Measurements from ENCODE around the gene TMEM120B. TPM values are rescaled to one million over a fixed set of nuclear protein-coding genes. Genes with fewer than 3 reads are reported as not detected.

The TMEM120B gene
- total and polyA plus RNA-seq, 2 of the 13 experiments (the other 11 are each of a cell fraction or from before 2014, with no cell fraction given), result 7.1 to 12.9 TPM

DNA sequence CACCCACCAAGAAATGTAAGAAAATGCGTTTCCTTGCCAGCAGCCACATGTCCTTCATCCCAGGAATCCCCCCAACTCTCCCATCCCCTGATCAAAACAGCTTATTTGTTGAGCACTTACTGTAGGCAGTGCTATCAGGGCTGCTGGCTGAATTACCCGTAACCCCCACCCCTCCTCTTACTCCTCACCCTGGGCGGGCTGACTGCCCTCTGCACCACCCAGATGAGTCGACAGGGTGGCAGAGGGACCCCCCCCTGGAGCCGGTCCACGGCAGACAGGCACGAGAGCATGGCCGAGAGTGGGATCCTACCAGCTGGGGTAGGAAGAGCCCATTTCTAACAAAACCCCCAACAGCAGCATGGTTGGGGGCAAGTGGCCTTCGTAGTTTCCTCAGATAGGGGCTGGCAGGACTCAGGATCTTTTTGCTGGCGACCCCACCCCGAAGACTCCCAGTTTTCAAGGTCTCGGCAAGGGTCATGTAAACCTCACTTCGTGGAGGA, 82.0 kb downstream of the TMEM120B start (continued):
- TF ChIP-seq, protein P1, sequence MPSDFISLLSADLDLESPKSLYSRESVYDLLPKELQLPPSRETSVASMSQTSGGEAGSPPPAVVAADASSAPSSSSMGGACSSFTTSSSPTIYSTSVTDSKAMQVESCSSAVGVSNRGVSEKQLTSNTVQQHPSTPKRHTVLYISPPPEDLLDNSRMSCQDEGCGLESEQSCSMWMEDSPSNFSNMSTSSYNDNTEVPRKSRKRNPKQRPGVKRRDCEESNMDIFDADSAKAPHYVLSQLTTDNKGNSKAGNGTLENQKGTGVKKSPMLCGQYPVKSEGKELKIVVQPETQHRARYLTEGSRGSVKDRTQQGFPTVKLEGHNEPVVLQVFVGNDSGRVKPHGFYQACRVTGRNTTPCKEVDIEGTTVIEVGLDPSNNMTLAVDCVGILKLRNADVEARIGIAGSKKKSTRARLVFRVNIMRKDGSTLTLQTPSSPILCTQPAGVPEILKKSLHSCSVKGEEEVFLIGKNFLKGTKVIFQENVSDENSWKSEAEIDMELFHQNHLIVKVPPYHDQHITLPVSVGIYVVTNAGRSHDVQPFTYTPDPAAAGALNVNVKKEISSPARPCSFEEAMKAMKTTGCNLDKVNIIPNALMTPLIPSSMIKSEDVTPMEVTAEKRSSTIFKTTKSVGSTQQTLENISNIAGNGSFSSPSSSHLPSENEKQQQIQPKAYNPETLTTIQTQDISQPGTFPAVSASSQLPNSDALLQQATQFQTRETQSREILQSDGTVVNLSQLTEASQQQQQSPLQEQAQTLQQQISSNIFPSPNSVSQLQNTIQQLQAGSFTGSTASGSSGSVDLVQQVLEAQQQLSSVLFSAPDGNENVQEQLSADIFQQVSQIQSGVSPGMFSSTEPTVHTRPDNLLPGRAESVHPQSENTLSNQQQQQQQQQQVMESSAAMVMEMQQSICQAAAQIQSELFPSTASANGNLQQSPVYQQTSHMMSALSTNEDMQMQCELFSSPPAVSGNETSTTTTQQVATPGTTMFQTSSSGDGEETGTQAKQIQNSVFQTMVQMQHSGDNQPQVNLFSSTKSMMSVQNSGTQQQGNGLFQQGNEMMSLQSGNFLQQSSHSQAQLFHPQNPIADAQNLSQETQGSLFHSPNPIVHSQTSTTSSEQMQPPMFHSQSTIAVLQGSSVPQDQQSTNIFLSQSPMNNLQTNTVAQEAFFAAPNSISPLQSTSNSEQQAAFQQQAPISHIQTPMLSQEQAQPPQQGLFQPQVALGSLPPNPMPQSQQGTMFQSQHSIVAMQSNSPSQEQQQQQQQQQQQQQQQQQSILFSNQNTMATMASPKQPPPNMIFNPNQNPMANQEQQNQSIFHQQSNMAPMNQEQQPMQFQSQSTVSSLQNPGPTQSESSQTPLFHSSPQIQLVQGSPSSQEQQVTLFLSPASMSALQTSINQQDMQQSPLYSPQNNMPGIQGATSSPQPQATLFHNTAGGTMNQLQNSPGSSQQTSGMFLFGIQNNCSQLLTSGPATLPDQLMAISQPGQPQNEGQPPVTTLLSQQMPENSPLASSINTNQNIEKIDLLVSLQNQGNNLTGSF (CRISPR knock-in tag; IDR thresholded peaks at IDR 0.05), result peak; percentile 5; the same call in 1 of the 2 replicates
- TF ChIP-seq HOXD1 (CRISPR knock-in tag; IDR thresholded peaks at IDR 0.05) (0 out of 2 replicates have a peak, but pooled peaks have one; percentile 9), HES4 (CRISPR knock-in tag; IDR thresholded peaks at IDR 0.05; ENCODE audit: borderline replicate concordance) (no peak), SRF (IDR thresholded peaks at IDR 0.05; ENCODE audit: low read depth, low read length) (no peak), THAP11 (CRISPR knock-in tag; IDR thresholded peaks at IDR 0.05) (no peak), ZC3H13 (CRISPR knock-in tag; IDR thresholded peaks at IDR 0.05) (peak; percentile 4; the same call in 1 of the 2 replicates), DMAP1 (CRISPR knock-in tag; IDR thresholded peaks at IDR 0.05) (no peak; the same call in 1 of the 2 replicates), ZNF124 (CRISPR knock-in tag; IDR thresholded peaks at IDR 0.05) (0 out of 2 replicates have a peak, but pooled peaks have one; percentile 1), ZBTB3 (CRISPR knock-in tag; IDR thresholded peaks at IDR 0.05; ENCODE audit: borderline replicate concordance, low read depth) (peak; percentile 64; the same call in 1 of the 2 replicates), SOX6 (IDR thresholded peaks at IDR 0.05) (no peak), SOX6 (CRISPR knock-in tag; IDR thresholded peaks at IDR 0.05) (0 out of 2 replicates have a peak, but pooled peaks have one; percentile 6), KAT8 (CRISPR knock-in tag; IDR thresholded peaks at IDR 0.05) (0 out of 2 replicates have a peak, but pooled peaks have one; percentile 0), MZF1 (CRISPR knock-in tag; IDR thresholded peaks at IDR 0.05; ENCODE audit: borderline replicate concordance) (0 out of 2 replicates have a peak, but pooled peaks have one; percentile 29), SSRP1 (CRISPR knock-in tag; IDR thresholded peaks at IDR 0.05) (0 out of 2 replicates have a peak, but pooled peaks have one; percentile 20), RCOR2 (CRISPR knock-in tag; IDR thresholded peaks at IDR 0.05) (peak; percentile 6; the same call in 1 of the 2 replicates), SALL2 (CRISPR knock-in tag; IDR thresholded peaks at IDR 0.05) (no peak), PRMT3 (CRISPR knock-in tag; IDR thresholded peaks at IDR 0.05; ENCODE audit: borderline replicate concordance, low read depth) (0 out of 2 replicates have a peak, but pooled peaks have one; percentile 70)
- TF ChIP-seq, protein P2, sequence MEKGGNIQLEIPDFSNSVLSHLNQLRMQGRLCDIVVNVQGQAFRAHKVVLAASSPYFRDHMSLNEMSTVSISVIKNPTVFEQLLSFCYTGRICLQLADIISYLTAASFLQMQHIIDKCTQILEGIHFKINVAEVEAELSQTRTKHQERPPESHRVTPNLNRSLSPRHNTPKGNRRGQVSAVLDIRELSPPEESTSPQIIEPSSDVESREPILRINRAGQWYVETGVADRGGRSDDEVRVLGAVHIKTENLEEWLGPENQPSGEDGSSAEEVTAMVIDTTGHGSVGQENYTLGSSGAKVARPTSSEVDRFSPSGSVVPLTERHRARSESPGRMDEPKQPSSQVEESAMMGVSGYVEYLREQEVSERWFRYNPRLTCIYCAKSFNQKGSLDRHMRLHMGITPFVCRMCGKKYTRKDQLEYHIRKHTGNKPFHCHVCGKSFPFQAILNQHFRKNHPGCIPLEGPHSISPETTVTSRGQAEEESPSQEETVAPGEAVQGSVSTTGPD (CRISPR knock-in tag; IDR thresholded peaks at IDR 0.05), result no peak
- TF ChIP-seq, protein P3, sequence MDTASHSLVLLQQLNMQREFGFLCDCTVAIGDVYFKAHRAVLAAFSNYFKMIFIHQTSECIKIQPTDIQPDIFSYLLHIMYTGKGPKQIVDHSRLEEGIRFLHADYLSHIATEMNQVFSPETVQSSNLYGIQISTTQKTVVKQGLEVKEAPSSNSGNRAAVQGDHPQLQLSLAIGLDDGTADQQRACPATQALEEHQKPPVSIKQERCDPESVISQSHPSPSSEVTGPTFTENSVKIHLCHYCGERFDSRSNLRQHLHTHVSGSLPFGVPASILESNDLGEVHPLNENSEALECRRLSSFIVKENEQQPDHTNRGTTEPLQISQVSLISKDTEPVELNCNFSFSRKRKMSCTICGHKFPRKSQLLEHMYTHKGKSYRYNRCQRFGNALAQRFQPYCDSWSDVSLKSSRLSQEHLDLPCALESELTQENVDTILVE (CRISPR knock-in tag; IDR thresholded peaks at IDR 0.05), result 0 out of 2 replicates have a peak, but pooled peaks have one; percentile 12
- TF ChIP-seq, protein P4, sequence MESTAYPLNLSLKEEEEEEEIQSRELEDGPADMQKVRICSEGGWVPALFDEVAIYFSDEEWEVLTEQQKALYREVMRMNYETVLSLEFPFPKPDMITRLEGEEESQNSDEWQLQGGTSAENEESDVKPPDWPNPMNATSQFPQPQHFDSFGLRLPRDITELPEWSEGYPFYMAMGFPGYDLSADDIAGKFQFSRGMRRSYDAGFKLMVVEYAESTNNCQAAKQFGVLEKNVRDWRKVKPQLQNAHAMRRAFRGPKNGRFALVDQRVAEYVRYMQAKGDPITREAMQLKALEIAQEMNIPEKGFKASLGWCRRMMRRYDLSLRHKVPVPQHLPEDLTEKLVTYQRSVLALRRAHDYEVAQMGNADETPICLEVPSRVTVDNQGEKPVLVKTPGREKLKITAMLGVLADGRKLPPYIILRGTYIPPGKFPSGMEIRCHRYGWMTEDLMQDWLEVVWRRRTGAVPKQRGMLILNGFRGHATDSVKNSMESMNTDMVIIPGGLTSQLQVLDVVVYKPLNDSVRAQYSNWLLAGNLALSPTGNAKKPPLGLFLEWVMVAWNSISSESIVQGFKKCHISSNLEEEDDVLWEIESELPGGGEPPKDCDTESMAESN (CRISPR knock-in tag; conservative IDR thresholded peaks at IDR 0.05), result peak; percentile 22; the same call in 1 of the 2 replicates
